ENCODE data around the gene PTRH2. TPM values are rescaled to one million over a fixed set of nuclear protein-coding genes. Genes with fewer than 3 reads are reported as not detected.

PTRH2 gene
- total and polyA plus RNA-seq, 7 donors: 11.4 to 43.1 (median 28.8) TPM

GRCh38 chr17:59688496-59688895, 18.7 kb downstream of the PTRH2 start:
- ATAC-seq (no peak), DNase-seq (no peak)
- TF ChIP-seq CTCF (IDR thresholded peaks at IDR 0.05): no peak
- Histone ChIP-seq H3K4me1 (no peaks in the 10 kb centered on the region), H3K9me3 (no peaks in the 10 kb centered on the region), H3K4me3 (no peak overlapping the region), H3K27me3 (ENCODE audit: insufficient read depth in 3 of 3, low read length in 2 of 3) (no peaks in the 10 kb centered on the region), H3K36me3 (ENCODE audit: insufficient read depth in 1 of 2, low read depth in 1 of 2) (peaks cover 10 to 100% of the 10 kb centered on the region in 2 donors), H3K27ac (no peak overlapping the region)
- intact Hi-C loops (cut with DNase I): loop anchor here in 1 of 2 donors (10.0 kb wide), 1 partner anchor 236 kb away; no protein-coding TSS in a partner anchor
- WGBS, 3 donors: 68 to 75% (median 68%) methylated on average over 2 of the region's 2 CpGs

GRCh38 chr17:59688008-59688407, 19.2 kb downstream of the PTRH2 start:
- Histone ChIP-seq H3K27ac (no peak overlapping the region), H3K4me3 (no peak overlapping the region), H3K36me3 (ENCODE audit: insufficient read depth in 1 of 2, low read depth in 1 of 2) (peaks cover 14 to 100% of the 10 kb centered on the region in 2 donors), H3K9me3 (no peaks in the 10 kb centered on the region), H3K4me1 (no peaks in the 10 kb centered on the region), H3K27me3 (ENCODE audit: insufficient read depth in 3 of 3, low read length in 2 of 3) (no peaks in the 10 kb centered on the region)
- WGBS, 3 donors: 79 to 96% (median 85%) methylated on average over 1 of the region's 1 CpG
- intact Hi-C loops (cut with DNase I): loop anchor here in 1 of 2 donors (10.0 kb wide), 1 partner anchor 237 kb away; no protein-coding TSS in a partner anchor
- TF ChIP-seq CTCF (IDR thresholded peaks at IDR 0.05): no peak
- DNase-seq (no peak), ATAC-seq (no peak)

GRCh38 chr17:59684967-59685366, 22.3 kb downstream of the PTRH2 start:
- 91 to 95% (median 93%) methylated on average over 6 of the region's 6 CpGs for WGBS, 3 donors
- DNase-seq (no peak), ATAC-seq (no peak)
- Histone ChIP-seq H3K4me3 (no peak overlapping the region), H3K36me3 (ENCODE audit: insufficient read depth in 1 of 2, low read depth in 1 of 2) (peaks cover 23 to 100% of the 10 kb centered on the region in 2 donors), H3K27ac (no peak overlapping the region), H3K9me3 (no peaks in the 10 kb centered on the region), H3K4me1 (no peaks in the 10 kb centered on the region), H3K27me3 (ENCODE audit: insufficient read depth in 3 of 3, low read length in 2 of 3) (no peaks in the 10 kb centered on the region)
- no peak for TF ChIP-seq CTCF (IDR thresholded peaks at IDR 0.05)
- intact Hi-C loops (cut with DNase I): loop anchor here (5.0 to 10.0 kb wide), 2 partner anchors 240 to 367 kb away; no protein-coding TSS in a partner anchor

GRCh38 chr17:59683283-59683682, 23.9 kb downstream of the PTRH2 start:
- H3K27me3 ChIP-seq (ENCODE audit: insufficient read depth in 3 of 3, low read length in 2 of 3): no peaks in the 10 kb centered on the region
- no peak overlapping the region for H3K27ac ChIP-seq
- no peak overlapping the region for H3K4me3 ChIP-seq
- H3K4me1 ChIP-seq: no peaks in the 10 kb centered on the region
- no peak for DNase-seq
- peaks cover 23 to 100% of the 10 kb centered on the region in 2 donors for H3K36me3 ChIP-seq (ENCODE audit: insufficient read depth in 1 of 2, low read depth in 1 of 2)
- no peaks in the 10 kb centered on the region for H3K9me3 ChIP-seq
- TF ChIP-seq CTCF (IDR thresholded peaks at IDR 0.05): no peak
- intact Hi-C loops (cut with DNase I): loop anchor here (5.0 to 10.0 kb wide), 2 partner anchors 242 to 369 kb away; no protein-coding TSS in a partner anchor
- no peak for ATAC-seq

- TF ChIP-seq CTCF (IDR thresholded peaks at IDR 0.05): no peak
- Histone ChIP-seq H3K4me3 (no peak overlapping the region), H3K27me3 (ENCODE audit: insufficient read depth in 3 of 3, low read length in 2 of 3) (no peaks in the 10 kb centered on the region), H3K4me1 (no peaks in the 10 kb centered on the region), H3K36me3 (ENCODE audit: insufficient read depth in 1 of 2, low read depth in 1 of 2) (peaks cover 19 to 100% of the 10 kb centered on the region in 2 donors), H3K27ac (no peak overlapping the region), H3K9me3 (no peaks in the 10 kb centered on the region)
- DNase-seq (no peak), ATAC-seq (no peak)
- 69 to 83% (median 72%) methylated on average over 4 of the region's 4 CpGs for WGBS, 3 donors
- intact Hi-C loops (cut with DNase I): loop anchor here (5.0 to 10.0 kb wide), 2 partner anchors 244 to 372 kb away; no protein-coding TSS in a partner anchor
Measured at GRCh38 chr17:59680314-59680713, 26.9 kb downstream of the PTRH2 start.
